ENCODE measurements around the gene TEAD1.

DNA sequence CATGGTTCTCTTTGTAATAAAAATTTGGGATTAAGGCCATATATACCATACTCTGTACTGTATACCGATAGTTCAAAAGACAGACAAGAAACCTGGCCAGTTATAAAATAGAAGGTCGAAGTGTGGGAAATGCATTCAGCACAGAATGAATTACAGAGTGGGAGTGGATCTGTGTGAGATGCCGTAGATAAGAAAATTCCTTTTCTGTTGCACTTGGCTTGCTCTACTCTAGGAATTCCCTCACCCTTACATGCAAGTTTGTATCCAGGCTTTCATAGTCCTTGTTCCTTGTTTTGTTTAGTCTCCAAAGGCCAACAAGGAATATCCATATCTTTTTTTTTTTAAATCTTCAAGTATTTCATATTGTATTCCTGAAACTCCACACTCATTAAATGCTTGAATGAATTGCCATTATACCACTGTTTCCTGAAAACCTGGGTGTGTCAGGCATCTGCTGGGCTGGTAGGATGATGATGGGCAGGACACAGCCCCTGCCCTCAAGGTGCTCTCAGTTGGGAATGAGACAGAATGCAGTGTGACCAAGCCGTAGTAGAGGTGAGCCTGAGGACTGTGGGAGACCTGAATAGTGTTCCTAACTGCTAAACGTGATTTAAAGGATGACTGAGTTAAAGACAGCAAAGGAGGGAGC lies 53.5 kb downstream of the TEAD1 start:
- TF ChIP-seq, protein P1, sequence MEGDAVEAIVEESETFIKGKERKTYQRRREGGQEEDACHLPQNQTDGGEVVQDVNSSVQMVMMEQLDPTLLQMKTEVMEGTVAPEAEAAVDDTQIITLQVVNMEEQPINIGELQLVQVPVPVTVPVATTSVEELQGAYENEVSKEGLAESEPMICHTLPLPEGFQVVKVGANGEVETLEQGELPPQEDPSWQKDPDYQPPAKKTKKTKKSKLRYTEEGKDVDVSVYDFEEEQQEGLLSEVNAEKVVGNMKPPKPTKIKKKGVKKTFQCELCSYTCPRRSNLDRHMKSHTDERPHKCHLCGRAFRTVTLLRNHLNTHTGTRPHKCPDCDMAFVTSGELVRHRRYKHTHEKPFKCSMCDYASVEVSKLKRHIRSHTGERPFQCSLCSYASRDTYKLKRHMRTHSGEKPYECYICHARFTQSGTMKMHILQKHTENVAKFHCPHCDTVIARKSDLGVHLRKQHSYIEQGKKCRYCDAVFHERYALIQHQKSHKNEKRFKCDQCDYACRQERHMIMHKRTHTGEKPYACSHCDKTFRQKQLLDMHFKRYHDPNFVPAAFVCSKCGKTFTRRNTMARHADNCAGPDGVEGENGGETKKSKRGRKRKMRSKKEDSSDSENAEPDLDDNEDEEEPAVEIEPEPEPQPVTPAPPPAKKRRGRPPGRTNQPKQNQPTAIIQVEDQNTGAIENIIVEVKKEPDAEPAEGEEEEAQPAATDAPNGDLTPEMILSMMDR (IDR thresholded peaks at IDR 0.05) = no peak
- TF ChIP-seq, protein P2, sequence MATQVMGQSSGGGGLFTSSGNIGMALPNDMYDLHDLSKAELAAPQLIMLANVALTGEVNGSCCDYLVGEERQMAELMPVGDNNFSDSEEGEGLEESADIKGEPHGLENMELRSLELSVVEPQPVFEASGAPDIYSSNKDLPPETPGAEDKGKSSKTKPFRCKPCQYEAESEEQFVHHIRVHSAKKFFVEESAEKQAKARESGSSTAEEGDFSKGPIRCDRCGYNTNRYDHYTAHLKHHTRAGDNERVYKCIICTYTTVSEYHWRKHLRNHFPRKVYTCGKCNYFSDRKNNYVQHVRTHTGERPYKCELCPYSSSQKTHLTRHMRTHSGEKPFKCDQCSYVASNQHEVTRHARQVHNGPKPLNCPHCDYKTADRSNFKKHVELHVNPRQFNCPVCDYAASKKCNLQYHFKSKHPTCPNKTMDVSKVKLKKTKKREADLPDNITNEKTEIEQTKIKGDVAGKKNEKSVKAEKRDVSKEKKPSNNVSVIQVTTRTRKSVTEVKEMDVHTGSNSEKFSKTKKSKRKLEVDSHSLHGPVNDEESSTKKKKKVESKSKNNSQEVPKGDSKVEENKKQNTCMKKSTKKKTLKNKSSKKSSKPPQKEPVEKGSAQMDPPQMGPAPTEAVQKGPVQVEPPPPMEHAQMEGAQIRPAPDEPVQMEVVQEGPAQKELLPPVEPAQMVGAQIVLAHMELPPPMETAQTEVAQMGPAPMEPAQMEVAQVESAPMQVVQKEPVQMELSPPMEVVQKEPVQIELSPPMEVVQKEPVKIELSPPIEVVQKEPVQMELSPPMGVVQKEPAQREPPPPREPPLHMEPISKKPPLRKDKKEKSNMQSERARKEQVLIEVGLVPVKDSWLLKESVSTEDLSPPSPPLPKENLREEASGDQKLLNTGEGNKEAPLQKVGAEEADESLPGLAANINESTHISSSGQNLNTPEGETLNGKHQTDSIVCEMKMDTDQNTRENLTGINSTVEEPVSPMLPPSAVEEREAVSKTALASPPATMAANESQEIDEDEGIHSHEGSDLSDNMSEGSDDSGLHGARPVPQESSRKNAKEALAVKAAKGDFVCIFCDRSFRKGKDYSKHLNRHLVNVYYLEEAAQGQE (IDR thresholded peaks at IDR 0.05; ENCODE audit: insufficient read depth in 1 of 2, low read depth in 2 of 2, low read length in 1 of 2) = no peak
- no peak for TF ChIP-seq POLR2AphosphoS5 (IDR thresholded peaks at IDR 0.05; ENCODE audit: low read depth, low read length)
